Keratinocyte (primary cell): Measurements from ENCODE around the gene KIAA1958. TPM values are rescaled to one million over a fixed set of nuclear protein-coding genes. Genes with fewer than 3 reads are reported as not detected.

Experiments used
- DNase-seq: peaks from one replicate; pipeline ENCODE4 v3.0.0-alpha.2; 2011; ENCODE audit warnings: low read depth, missing footprints, low spot score
- FAIRE-seq: peaks from 2 replicates; lab custom pipeline; 2011; peaks lifted over from hg19 to GRCh38; lab: Jason Lieb, UNC
- H2AFZ ChIP-seq: 2 replicates; pipeline ENCODE4 v1.6.0; 2012; ENCODE audit warnings: low read length, control low read depth, inconsistent platforms; ENCODE audit not compliant: control insufficient read depth
- H3K27ac ChIP-seq: 2 replicates; pipeline ENCODE4 v1.5.1; 2011; ENCODE audit warnings: low read length; ENCODE audit not compliant: control insufficient read depth, insufficient read depth
- H3K27me3 ChIP-seq: 3 replicates; pipeline ENCODE4 v1.6.0; 2011; ENCODE audit warnings: low read length; ENCODE audit not compliant: control insufficient read depth, insufficient read depth; ENCODE audit errors: extremely low read depth
- H3K36me3 ChIP-seq, 2 experiments: 2 replicates in 1 of 2; 3 replicates in 1 of 2; pipeline ENCODE4 v1.5.1; 2011; ENCODE audit warnings: low read length in 2 of 2, mild to moderate bottlenecking in 1 of 2; ENCODE audit not compliant: control insufficient read depth in 2 of 2, insufficient read depth in 2 of 2; ENCODE audit errors: extremely low read depth in 1 of 2
- H3K4me1 ChIP-seq: 3 replicates; pipeline ENCODE4 v1.5.1; 2011; ENCODE audit warnings: low read length; ENCODE audit not compliant: control insufficient read depth, insufficient read depth; ENCODE audit errors: extremely low read depth
- H3K4me2 ChIP-seq: 3 replicates; pipeline ENCODE4 v1.6.0; 2011; ENCODE audit warnings: low read depth, low read length; ENCODE audit not compliant: control insufficient read depth, insufficient read depth; ENCODE audit errors: extremely low read depth
- H3K4me3 ChIP-seq, 3 experiments: fragments of 200-600 bp in 1 of 3; sonication (generic) in 1 of 3; 2 replicates in 2 of 3; 3 replicates in 1 of 3; pipeline ENCODE4 v1.5.1; 2011 to 2016; ENCODE audit warnings: low read length in 3 of 3, mild to moderate bottlenecking in 3 of 3, control low read depth in 2 of 3, inconsistent platforms in 1 of 3, low read depth in 1 of 3, mixed read lengths in 1 of 3, mixed run types in 1 of 3, moderate library complexity in 1 of 3; ENCODE audit not compliant: control insufficient read depth in 2 of 3, insufficient read depth in 2 of 3; ENCODE audit errors: extremely low read depth in 1 of 3
- H3K79me2 ChIP-seq: 2 replicates; pipeline ENCODE4 v1.6.0; 2012; ENCODE audit warnings: low read length; ENCODE audit not compliant: control insufficient read depth, insufficient read depth
- H3K9ac ChIP-seq: 3 replicates; pipeline ENCODE4 v1.6.0; 2011; ENCODE audit warnings: low read length; ENCODE audit not compliant: control insufficient read depth, insufficient read depth; ENCODE audit errors: extremely low read depth
- H3K9me1 ChIP-seq: 3 replicates; pipeline ENCODE4 v1.6.0; 2011; ENCODE audit warnings: low read length; ENCODE audit not compliant: control insufficient read depth, insufficient read depth; ENCODE audit errors: extremely low read depth
- H3K9me3 ChIP-seq: 2 replicates; pipeline ENCODE4 v1.5.1; 2012; ENCODE audit warnings: low read depth, low read length; ENCODE audit not compliant: control insufficient read depth
- H4K20me1 ChIP-seq: 3 replicates; pipeline ENCODE4 v1.6.0; 2011; ENCODE audit warnings: low read length; ENCODE audit not compliant: control insufficient read depth, insufficient read depth; ENCODE audit errors: extremely low read depth
- CTCF ChIP-seq, 3 experiments: IDR thresholded peaks in 1 of 3; conservative IDR thresholded peaks in 1 of 3; optimal IDR thresholded peaks in 1 of 3; 2 replicates in 2 of 3; 3 replicates in 1 of 3; pipeline versions ENCODE3 to v1.5.1; 2011; ENCODE audit warnings: low read length in 3 of 3, mild to moderate bottlenecking in 3 of 3, moderate library complexity in 2 of 3, control low read depth in 1 of 3, inconsistent platforms in 1 of 3; ENCODE audit not compliant: insufficient read depth in 2 of 3; ENCODE audit errors: extremely low read depth in 1 of 3
- EZH2 ChIP-seq: IDR thresholded peaks from one replicate; pipeline ENCODE4 v1.6.1; 2012; ENCODE audit warnings: inconsistent platforms, mild to moderate bottlenecking, low read length, moderate library complexity
- dilution Hi-C: fragments of 300-500 bp; cut with MboI; formaldehyde crosslinking; loops from one replicate; pipeline ENCODE4 v1.7.0; 2020; ENCODE audit warnings: low sequenced_read_pairs; ENCODE audit not compliant: extremely low pct_ligation_motif_present
- polyA plus RNA-seq, 5 experiments: library from polyadenylated mRNA; depleted of rRNA in 3 of 5; stranded (reverse) in 3 of 5; stranded (forward) in 1 of 5; unstranded in 1 of 5; fragments of >200 nt; gene quantifications; 1 replicate in 1 of 5; 2 replicates in 3 of 5; 3 replicates in 1 of 5; pipeline versions ENCODE4 v1.2.1 to v1.2.3, GENCODE V29; 2011 to 2012; ENCODE audit warnings: missing spikeins in 2 of 5, low read depth in 1 of 5, low replicate concordance in 1 of 5

The KIAA1958 gene
- polyA plus RNA-seq, 1 donor (not counting 4 experiments of a cell fraction or from before 2014, with no cell fraction given), result 0.84 TPM

- H3K4me2 ChIP-seq, result no peak overlapping the region
- no peaks in the 10 kb centered on the region for H3K4me1 ChIP-seq
- H3K4me3 ChIP-seq, result no peak overlapping the region
- H3K9ac ChIP-seq, result no peak overlapping the region
- FAIRE-seq, result no peak
- dilution Hi-C loops, result no loop called here
- H2AFZ ChIP-seq, result no peak overlapping the region
- H3K9me3 ChIP-seq, result no peaks in the 10 kb centered on the region
- H3K36me3 ChIP-seq, result peaks cover 6 to 10% of the 10 kb centered on the region in 2 experiments
- no peak for DNase-seq
- H3K79me2 ChIP-seq, result no peaks in the 10 kb centered on the region
- no peaks in the 10 kb centered on the region for H3K27me3 ChIP-seq
- H3K9me1 ChIP-seq, result no peaks in the 10 kb centered on the region
- no peak overlapping the region for H3K27ac ChIP-seq
- H4K20me1 ChIP-seq, result no peaks in the 10 kb centered on the region
- TF ChIP-seq EZH2, result no peak
- TF ChIP-seq CTCF (optimal IDR thresholded peaks at IDR 0.05 in 1 of 3, IDR thresholded peaks at IDR 0.05 in 1 of 3, conservative IDR thresholded peaks at IDR 0.05 in 1 of 3; ENCODE audit: extremely low read depth in 1 of 3, insufficient read depth in 2 of 3, low read length in 3 of 3), result no peak
Observed at GRCh38 chr9:112694706-112695555, 208.3 kb downstream of the KIAA1958 start.

GRCh38 chr9:112696461-112696860 lies 209.8 kb downstream of the KIAA1958 start:
- no peaks in the 10 kb centered on the region for H4K20me1 ChIP-seq
- no peak for FAIRE-seq
- no peaks in the 10 kb centered on the region for H3K4me1 ChIP-seq

More at GRCh38 chr9:112696461-112696860, 209.8 kb downstream of the KIAA1958 start:
- Histone ChIP-seq H3K79me2 (no peaks in the 10 kb centered on the region), H3K27ac (no peak overlapping the region), H3K9me1 (no peaks in the 10 kb centered on the region), H3K36me3 (peaks cover 6 to 10% of the 10 kb centered on the region in 2 experiments), H3K9ac (no peak overlapping the region), H2AFZ (no peak overlapping the region), H3K4me2 (no peak overlapping the region), H3K4me3 (no peak overlapping the region), H3K27me3 (no peaks in the 10 kb centered on the region), H3K9me3 (no peaks in the 10 kb centered on the region)
- DNase-seq, result no peak
- dilution Hi-C loops, result no loop called here
- TF ChIP-seq CTCF (optimal IDR thresholded peaks at IDR 0.05 in 1 of 3, IDR thresholded peaks at IDR 0.05 in 1 of 3, conservative IDR thresholded peaks at IDR 0.05 in 1 of 3; ENCODE audit: extremely low read depth in 1 of 3, insufficient read depth in 2 of 3, low read length in 3 of 3), result no peak
- no peak for TF ChIP-seq EZH2
